ENCODE measurements around the gene GAS1.
A peak's percentile ranks its signal among the peaks of the same experiment; 100 is the strongest.

The GAS1 gene, protein sequence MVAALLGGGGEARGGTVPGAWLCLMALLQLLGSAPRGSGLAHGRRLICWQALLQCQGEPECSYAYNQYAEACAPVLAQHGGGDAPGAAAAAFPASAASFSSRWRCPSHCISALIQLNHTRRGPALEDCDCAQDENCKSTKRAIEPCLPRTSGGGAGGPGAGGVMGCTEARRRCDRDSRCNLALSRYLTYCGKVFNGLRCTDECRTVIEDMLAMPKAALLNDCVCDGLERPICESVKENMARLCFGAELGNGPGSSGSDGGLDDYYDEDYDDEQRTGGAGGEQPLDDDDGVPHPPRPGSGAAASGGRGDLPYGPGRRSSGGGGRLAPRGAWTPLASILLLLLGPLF

DNA sequence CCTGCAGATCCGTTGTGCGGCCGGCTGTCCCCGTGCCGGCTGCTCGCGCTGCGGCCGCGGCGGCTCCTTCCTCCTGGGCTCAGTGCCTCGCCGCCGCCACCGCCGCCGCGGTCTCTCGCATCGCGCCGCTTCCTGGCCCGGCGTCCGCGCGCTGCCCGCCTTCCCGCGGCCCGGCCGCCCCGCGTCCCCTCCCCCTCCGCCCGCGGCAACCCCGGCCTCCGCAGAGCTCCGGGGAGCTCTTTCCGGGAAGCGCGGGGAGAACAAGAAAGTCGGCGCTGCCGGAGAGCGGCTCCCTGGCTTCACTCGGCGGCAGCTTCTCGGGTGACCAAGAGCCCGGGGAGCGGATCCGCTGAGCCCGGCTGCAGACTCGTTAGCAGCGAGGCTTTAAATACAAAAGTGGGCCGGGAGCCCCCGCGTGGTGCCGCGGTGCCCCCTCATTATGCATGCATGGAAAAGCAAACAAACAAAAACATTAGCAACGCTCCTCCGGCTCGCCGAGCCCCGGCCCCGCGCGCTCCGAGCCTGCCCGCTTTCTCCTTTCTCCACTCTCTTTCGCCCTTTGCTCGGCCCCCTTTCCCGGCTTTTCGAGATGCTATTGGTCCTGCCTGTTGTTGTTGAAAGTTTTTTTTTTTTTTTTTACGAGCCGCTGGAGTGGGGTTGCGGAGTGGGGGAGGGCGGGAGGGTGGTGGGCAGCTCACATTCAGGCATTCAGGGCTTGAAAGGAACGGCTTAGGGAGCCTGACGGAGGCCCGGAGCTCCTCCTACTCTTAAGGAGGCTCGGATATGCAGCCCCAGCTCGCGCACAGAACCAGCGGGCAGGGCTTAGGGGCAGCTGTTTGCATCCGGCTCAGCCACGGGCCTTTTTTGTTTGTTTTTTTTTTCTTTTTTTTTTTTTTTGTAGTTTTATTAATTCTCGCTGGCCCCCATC, at the start of gene GAS1:
Gene GAS1, minus strand, starts transcription at position 361 of the 928 bp plus-strand sequence. CDS start 727 bp downstream, outside the sequence.
- peak within 1 kb of the TSS; percentile 90 for H3K4me3 ChIP-seq (replicated peaks; ENCODE audit: low read depth, low read length)
- DNase-seq (ENCODE audit: low read depth): peak; percentile 99
- TF ChIP-seq, protein P1, sequence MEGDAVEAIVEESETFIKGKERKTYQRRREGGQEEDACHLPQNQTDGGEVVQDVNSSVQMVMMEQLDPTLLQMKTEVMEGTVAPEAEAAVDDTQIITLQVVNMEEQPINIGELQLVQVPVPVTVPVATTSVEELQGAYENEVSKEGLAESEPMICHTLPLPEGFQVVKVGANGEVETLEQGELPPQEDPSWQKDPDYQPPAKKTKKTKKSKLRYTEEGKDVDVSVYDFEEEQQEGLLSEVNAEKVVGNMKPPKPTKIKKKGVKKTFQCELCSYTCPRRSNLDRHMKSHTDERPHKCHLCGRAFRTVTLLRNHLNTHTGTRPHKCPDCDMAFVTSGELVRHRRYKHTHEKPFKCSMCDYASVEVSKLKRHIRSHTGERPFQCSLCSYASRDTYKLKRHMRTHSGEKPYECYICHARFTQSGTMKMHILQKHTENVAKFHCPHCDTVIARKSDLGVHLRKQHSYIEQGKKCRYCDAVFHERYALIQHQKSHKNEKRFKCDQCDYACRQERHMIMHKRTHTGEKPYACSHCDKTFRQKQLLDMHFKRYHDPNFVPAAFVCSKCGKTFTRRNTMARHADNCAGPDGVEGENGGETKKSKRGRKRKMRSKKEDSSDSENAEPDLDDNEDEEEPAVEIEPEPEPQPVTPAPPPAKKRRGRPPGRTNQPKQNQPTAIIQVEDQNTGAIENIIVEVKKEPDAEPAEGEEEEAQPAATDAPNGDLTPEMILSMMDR (IDR thresholded peaks at IDR 0.05; ENCODE audit: low read length, missing control alignments): no peak

DNA sequence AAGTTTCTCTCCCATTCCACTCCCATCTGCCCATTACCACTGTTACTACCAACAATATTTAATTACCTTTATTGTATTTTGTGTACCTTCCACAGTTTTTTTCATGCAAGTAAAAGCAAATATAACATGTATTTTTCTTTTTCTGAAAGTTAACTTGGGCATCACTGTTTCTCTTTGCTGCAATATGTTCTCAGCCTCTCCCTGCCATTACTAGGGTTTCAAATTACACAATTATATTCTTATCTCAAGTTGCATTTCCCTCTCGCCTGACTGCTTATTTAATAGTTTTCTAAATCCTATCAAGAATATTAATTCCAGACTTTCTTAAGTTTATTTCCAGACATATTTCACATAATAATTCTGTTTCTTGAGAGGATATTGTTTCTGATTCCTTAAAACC, 46.9 kb upstream of the GAS1 start:
- H3K4me3 ChIP-seq (replicated peaks; ENCODE audit: low read depth, low read length): no peak overlapping the region
- DNase-seq (ENCODE audit: low read depth): no peak
- TF ChIP-seq, protein P1 (IDR thresholded peaks at IDR 0.05; ENCODE audit: low read length, missing control alignments): no peak

DNA sequence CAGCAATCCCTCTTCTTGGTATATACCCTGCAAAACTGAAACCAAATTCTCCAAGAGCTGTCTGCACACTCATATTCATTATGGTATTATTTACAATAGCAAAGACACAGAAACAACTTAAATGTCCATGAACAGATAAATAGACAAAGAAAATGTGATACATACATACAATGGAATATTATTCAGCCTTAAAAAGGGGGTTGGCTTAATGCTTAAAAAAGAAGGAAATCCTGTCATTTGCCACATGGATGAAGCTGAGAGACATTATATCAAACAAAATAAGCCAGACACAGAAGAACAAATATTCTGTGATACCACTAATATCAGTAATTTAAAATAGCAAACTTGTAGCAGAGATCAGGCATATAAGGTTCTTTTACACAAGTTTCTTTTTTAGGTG, 46.5 kb upstream of the GAS1 start:
- TF ChIP-seq, protein P1 (IDR thresholded peaks at IDR 0.05; ENCODE audit: low read length, missing control alignments): no peak
- DNase-seq (ENCODE audit: low read depth): no peak
- no peak overlapping the region for H3K4me3 ChIP-seq (replicated peaks; ENCODE audit: low read depth, low read length)

DNA sequence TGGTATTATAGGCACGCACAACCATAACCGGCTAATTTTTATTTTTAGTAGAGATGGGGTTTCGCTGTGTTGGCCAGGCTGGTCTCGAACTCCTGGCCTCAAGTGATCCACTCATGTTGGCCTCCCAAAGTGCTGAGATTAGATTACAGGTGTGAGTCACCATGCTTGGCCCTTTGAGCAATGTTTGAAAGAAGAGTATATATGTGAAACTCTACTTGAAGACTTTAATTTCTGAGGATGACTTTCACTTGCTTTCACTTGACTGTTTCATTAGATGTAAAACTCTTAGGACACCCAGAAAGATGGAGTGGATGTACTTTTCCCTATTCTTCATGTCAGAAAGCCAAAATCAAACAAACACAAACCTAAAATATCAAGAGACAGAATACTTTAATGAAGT, 43.8 kb upstream of the GAS1 start:
- TF ChIP-seq, protein P1 (IDR thresholded peaks at IDR 0.05; ENCODE audit: low read length, missing control alignments): no peak
- no peak for DNase-seq (ENCODE audit: low read depth)
- no peak overlapping the region for H3K4me3 ChIP-seq (replicated peaks; ENCODE audit: low read depth, low read length)

DNA sequence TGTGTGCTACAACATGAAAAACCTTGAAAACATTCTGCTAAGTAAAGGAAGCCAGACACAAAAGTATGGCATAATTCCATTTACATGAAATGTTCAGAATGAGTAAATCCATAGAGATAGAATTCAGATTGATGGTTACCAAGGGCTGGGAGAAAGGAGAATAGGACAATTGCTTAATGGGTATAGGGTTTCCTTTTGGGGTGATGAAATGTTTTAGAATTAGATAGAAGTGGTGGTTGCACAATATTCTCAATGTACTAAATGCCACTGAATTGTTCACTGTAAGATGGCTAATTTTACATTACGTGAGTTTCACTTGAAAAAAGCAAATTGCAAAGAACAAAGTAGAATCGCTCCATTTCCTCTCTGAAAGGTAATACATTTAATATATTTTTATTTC, 43.0 kb upstream of the GAS1 start:
- TF ChIP-seq, protein P1 (IDR thresholded peaks at IDR 0.05; ENCODE audit: low read length, missing control alignments): no peak
- H3K4me3 ChIP-seq (replicated peaks; ENCODE audit: low read depth, low read length): no peak overlapping the region
- peak; percentile 87 for DNase-seq (ENCODE audit: low read depth)

DNA sequence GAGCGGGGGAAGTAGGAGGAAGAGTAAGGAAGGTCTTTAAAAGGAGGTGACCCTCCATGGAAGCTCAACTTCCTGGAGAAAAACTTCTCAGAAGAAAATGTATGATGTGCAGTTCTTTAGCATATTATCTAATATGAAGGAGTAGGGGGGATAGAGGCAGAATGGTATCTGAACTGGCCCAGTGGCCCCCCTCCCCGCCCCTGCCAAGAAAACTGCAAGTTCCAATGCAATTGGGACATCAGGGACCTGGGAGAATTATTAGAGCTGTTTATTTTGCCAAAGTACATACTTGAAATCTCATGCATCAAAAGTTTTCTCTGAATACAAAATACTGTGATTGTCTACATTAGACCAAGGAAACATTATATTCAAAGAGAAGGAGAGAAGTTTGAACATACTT, 40.6 kb upstream of the GAS1 start:
- TF ChIP-seq, protein P1 (IDR thresholded peaks at IDR 0.05; ENCODE audit: low read length, missing control alignments): no peak
- DNase-seq (ENCODE audit: low read depth): no peak

More for the DNA sequence above, 40.6 kb upstream of the GAS1 start:
- H3K4me3 ChIP-seq (replicated peaks; ENCODE audit: low read depth, low read length): no peak overlapping the region

All from fibroblast of pulmonary artery (primary cell).